ENCODE results near the gene PGBD2. TPM values are rescaled to one million over a fixed set of nuclear protein-coding genes. Genes with fewer than 3 reads are reported as not detected.
"Not testable (repeated sequence)": the region's sequence is repeated elsewhere in the genome, so short reads cannot be mapped to it uniquely, and the experiment has no call there.

The PGBD2 gene
- polyA plus RNA-seq, 1 donor = 10.3 TPM

GRCh38 chr1:248886237-248886895 is 19.7 kb upstream of the PGBD2 start:
- Histone ChIP-seq H3K4me1 (ENCODE audit: control insufficient read depth, insufficient read depth, low read length) (no peaks in the 10 kb centered on the region), H3K27ac (ENCODE audit: low read length) (no peak overlapping the region), H3K4me3 (ENCODE audit: low read length) (no peak overlapping the region), H3K27me3 (ENCODE audit: control insufficient read depth, insufficient read depth, low read length) (no peaks in the 10 kb centered on the region), H3K36me3 (ENCODE audit: control insufficient read depth, insufficient read depth, low read length) (no peaks in the 10 kb centered on the region), H3K9me3 (ENCODE audit: control insufficient read depth, low read depth, low read length) (no peaks in the 10 kb centered on the region)
- WGBS (ENCODE audit: insufficient coverage, low lambda C conversion rate) = no CpG with 5 or more reads among the region's 1 CpG
- DNase-seq = no peak

DNA sequence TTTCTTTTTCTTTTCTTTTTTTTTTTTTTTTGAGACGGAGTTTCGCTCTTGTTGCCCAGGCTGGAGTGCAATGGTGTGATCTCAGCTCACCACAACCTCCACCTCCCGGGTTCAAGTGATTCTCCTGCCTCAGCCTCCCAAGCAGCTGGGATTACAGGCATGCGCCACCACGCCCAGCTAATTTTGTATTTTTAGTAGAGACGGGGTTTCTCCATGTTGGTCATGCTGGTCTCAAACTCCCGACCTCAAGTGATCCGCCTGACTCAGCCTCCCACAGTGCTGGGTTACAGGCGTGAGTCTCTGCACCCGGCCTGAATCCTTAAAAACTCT is 16.2 kb upstream of the PGBD2 start:
- H3K27me3 ChIP-seq (ENCODE audit: control insufficient read depth, insufficient read depth, low read length); H3K36me3 ChIP-seq (ENCODE audit: control insufficient read depth, insufficient read depth, low read length); H3K27ac ChIP-seq (ENCODE audit: low read length); H3K4me3 ChIP-seq (ENCODE audit: low read length); DNase-seq; H3K4me1 ChIP-seq (ENCODE audit: control insufficient read depth, insufficient read depth, low read length); H3K9me3 ChIP-seq (ENCODE audit: control insufficient read depth, low read depth, low read length): not testable (repeated sequence)
- no CpG with 5 or more reads among the region's 10 CpGs for WGBS (ENCODE audit: insufficient coverage, low lambda C conversion rate)

- H3K4me3 ChIP-seq (ENCODE audit: low read length) = no peak overlapping the region
- no peaks in the 10 kb centered on the region for H3K9me3 ChIP-seq (ENCODE audit: control insufficient read depth, low read depth, low read length)
- H3K36me3 ChIP-seq (ENCODE audit: control insufficient read depth, insufficient read depth, low read length) = no peaks in the 10 kb centered on the region
- no peak overlapping the region for H3K27ac ChIP-seq (ENCODE audit: low read length)
- no peaks in the 10 kb centered on the region for H3K4me1 ChIP-seq (ENCODE audit: control insufficient read depth, insufficient read depth, low read length)
- no peak for DNase-seq
- H3K27me3 ChIP-seq (ENCODE audit: control insufficient read depth, insufficient read depth, low read length) = no peaks in the 10 kb centered on the region
- WGBS (ENCODE audit: insufficient coverage, low lambda C conversion rate) = 57% methylated on average over 1 of the region's 9 CpGs
Observed at GRCh38 chr1:248890549-248891498, 15.2 kb upstream of the PGBD2 start.

DNA sequence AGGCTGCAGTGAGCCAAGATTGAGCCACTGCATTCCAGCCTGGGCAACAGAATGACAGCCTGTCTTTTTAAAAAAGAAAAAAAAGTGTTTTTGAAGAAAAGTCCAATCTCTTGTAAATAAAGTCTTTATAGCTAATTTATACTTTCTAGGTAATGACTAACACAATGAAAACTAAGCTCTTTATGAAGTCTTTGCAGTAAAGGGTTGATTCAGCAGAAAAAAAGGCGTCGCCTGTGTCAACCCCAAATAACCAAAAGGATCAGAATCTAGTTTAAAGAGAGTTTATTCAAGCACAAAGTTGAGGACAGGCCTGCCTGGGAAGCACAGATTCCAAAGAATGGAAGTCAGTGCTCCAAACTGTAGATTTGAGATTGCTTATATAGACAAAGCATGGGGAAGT is 14.3 kb upstream of the PGBD2 start:
- no peaks in the 10 kb centered on the region for H3K36me3 ChIP-seq (ENCODE audit: control insufficient read depth, insufficient read depth, low read length)
- H3K4me1 ChIP-seq (ENCODE audit: control insufficient read depth, insufficient read depth, low read length) = no peaks in the 10 kb centered on the region
- no CpG with 5 or more reads among the region's 2 CpGs for WGBS (ENCODE audit: insufficient coverage, low lambda C conversion rate)
- no peak overlapping the region for H3K4me3 ChIP-seq (ENCODE audit: low read length)
- no peaks in the 10 kb centered on the region for H3K9me3 ChIP-seq (ENCODE audit: control insufficient read depth, low read depth, low read length)
- DNase-seq = no peak
- no peaks in the 10 kb centered on the region for H3K27me3 ChIP-seq (ENCODE audit: control insufficient read depth, insufficient read depth, low read length)
- no peak overlapping the region for H3K27ac ChIP-seq (ENCODE audit: low read length)

GRCh38 chr1:248892590-248892989 is 13.4 kb upstream of the PGBD2 start:
- Histone ChIP-seq H3K4me1 (ENCODE audit: control insufficient read depth, insufficient read depth, low read length) (no peaks in the 10 kb centered on the region), H3K36me3 (ENCODE audit: control insufficient read depth, insufficient read depth, low read length) (no peaks in the 10 kb centered on the region), H3K4me3 (ENCODE audit: low read length) (no peak overlapping the region), H3K27me3 (ENCODE audit: control insufficient read depth, insufficient read depth, low read length) (peaks cover 4% of the 10 kb centered on the region), H3K27ac (ENCODE audit: low read length) (no peak overlapping the region), H3K9me3 (ENCODE audit: control insufficient read depth, low read depth, low read length) (no peaks in the 10 kb centered on the region)
- no CpG with 5 or more reads among the region's 1 CpG for WGBS (ENCODE audit: insufficient coverage, low lambda C conversion rate)
- no peak for DNase-seq

- no peaks in the 10 kb centered on the region for H3K9me3 ChIP-seq (ENCODE audit: control insufficient read depth, low read depth, low read length)
- H3K27ac ChIP-seq (ENCODE audit: low read length) = no peak overlapping the region
- no peak overlapping the region for H3K4me3 ChIP-seq (ENCODE audit: low read length)
- no peaks in the 10 kb centered on the region for H3K36me3 ChIP-seq (ENCODE audit: control insufficient read depth, insufficient read depth, low read length)
- peaks cover 9% of the 10 kb centered on the region for H3K27me3 ChIP-seq (ENCODE audit: control insufficient read depth, insufficient read depth, low read length)
- DNase-seq = no peak
- no peaks in the 10 kb centered on the region for H3K4me1 ChIP-seq (ENCODE audit: control insufficient read depth, insufficient read depth, low read length)
Observed at GRCh38 chr1:248894837-248895236, 11.2 kb upstream of the PGBD2 start.

GRCh38 chr1:248897412-248898337 is 8.4 kb upstream of the PGBD2 start:
- Histone ChIP-seq H3K9me3 (ENCODE audit: control insufficient read depth, low read depth, low read length) (no peaks in the 10 kb centered on the region), H3K27me3 (ENCODE audit: control insufficient read depth, insufficient read depth, low read length) (peaks cover 11% of the 10 kb centered on the region), H3K4me3 (ENCODE audit: low read length) (no peak overlapping the region), H3K27ac (ENCODE audit: low read length) (no peak overlapping the region), H3K36me3 (ENCODE audit: control insufficient read depth, insufficient read depth, low read length) (no peaks in the 10 kb centered on the region), H3K4me1 (ENCODE audit: control insufficient read depth, insufficient read depth, low read length) (no peaks in the 10 kb centered on the region)
- WGBS (ENCODE audit: insufficient coverage, low lambda C conversion rate) = no CpG with 5 or more reads among the region's 9 CpGs
- DNase-seq = no peak

DNA sequence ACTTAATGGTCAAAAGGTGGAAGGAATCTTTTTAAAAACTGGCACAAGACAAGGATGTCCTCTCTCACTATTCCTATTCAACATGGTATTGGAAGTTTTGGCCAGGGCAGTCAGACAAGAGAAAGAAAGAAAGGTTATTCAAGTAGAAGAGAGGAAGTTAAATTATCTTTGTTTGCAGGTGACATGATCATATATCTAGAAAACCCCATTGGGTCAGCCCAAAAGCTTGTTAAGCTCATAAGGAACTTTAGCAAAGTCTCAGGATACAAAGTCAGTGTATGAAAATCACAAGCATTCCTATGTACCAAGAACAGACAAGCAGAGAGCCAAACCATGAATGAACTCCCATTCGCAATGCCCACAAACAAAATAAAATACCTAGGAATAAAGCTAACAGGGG is 5.4 kb upstream of the PGBD2 start:
- no peaks in the 10 kb centered on the region for H3K36me3 ChIP-seq (ENCODE audit: control insufficient read depth, insufficient read depth, low read length)
- H3K27ac ChIP-seq (ENCODE audit: low read length) = no peak overlapping the region
- no peaks in the 10 kb centered on the region for H3K4me1 ChIP-seq (ENCODE audit: control insufficient read depth, insufficient read depth, low read length)
- peaks cover 11% of the 10 kb centered on the region for H3K27me3 ChIP-seq (ENCODE audit: control insufficient read depth, insufficient read depth, low read length)
- no peak overlapping the region for H3K4me3 ChIP-seq (ENCODE audit: low read length)
- WGBS (ENCODE audit: insufficient coverage, low lambda C conversion rate) = 100% methylated on average over 1 of the region's 1 CpG
- no peaks in the 10 kb centered on the region for H3K9me3 ChIP-seq (ENCODE audit: control insufficient read depth, low read depth, low read length)
- no peak for DNase-seq

- Histone ChIP-seq H3K4me1 (ENCODE audit: control insufficient read depth, insufficient read depth, low read length) (no peaks in the 10 kb centered on the region), H3K27me3 (ENCODE audit: control insufficient read depth, insufficient read depth, low read length) (peaks cover 11% of the 10 kb centered on the region), H3K9me3 (ENCODE audit: control insufficient read depth, low read depth, low read length) (no peaks in the 10 kb centered on the region), H3K36me3 (ENCODE audit: control insufficient read depth, insufficient read depth, low read length) (no peaks in the 10 kb centered on the region), H3K27ac (ENCODE audit: low read length) (no peak overlapping the region), H3K4me3 (ENCODE audit: low read length) (no peak overlapping the region)
- WGBS (ENCODE audit: insufficient coverage, low lambda C conversion rate) = 92% methylated on average over 2 of the region's 2 CpGs
- no peak for DNase-seq
Observed at GRCh38 chr1:248901578-248901977, 4.5 kb upstream of the PGBD2 start.

GRCh38 chr1:248904437-248905216 is 1.4 kb upstream of the PGBD2 start:
- Histone ChIP-seq H3K4me1 (ENCODE audit: control insufficient read depth, insufficient read depth, low read length) (peaks cover 15% of the 10 kb centered on the region), H3K27ac (ENCODE audit: low read length) (no peak overlapping the region), H3K27me3 (ENCODE audit: control insufficient read depth, insufficient read depth, low read length) (peaks cover 2% of the 10 kb centered on the region), H3K4me3 (ENCODE audit: low read length) (no peak overlapping the region), H3K36me3 (ENCODE audit: control insufficient read depth, insufficient read depth, low read length) (no peaks in the 10 kb centered on the region), H3K9me3 (ENCODE audit: control insufficient read depth, low read depth, low read length) (no peaks in the 10 kb centered on the region)
- DNase-seq = no peak
- 100% methylated on average over 2 of the region's 3 CpGs for WGBS (ENCODE audit: insufficient coverage, low lambda C conversion rate)

All from large intestine (tissue), 3 donors.